ENCODE results near the gene FHDC1.

DNA sequence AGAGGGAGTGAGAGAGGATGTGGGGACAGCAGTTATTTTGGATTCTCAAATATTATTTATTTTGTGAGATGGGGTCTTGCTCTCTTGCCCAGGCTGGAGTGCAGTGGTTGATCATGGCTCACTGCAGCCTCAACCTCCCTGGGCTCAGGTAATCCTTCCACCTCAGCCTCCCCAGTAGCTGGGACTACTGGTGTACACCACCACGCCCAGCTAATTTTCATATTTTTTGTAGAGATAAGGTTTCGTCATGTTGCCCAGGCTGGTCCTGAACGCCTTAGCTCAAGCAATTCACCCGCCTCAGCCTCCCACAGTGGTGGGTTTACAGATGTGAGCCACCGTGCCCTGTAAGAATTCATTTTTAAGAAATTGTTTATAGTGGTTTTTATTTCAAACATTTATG, 61.2 kb downstream of the FHDC1 start:
- no peak for TF ChIP-seq HDGF (IDR thresholded peaks at IDR 0.05; ENCODE audit: borderline replicate concordance)
- TF ChIP-seq ZNF384 (IDR thresholded peaks at IDR 0.05), result no peak
- no peak for TF ChIP-seq SP1 (IDR thresholded peaks at IDR 0.05)
- TF ChIP-seq LEF1 (IDR thresholded peaks at IDR 0.05; ENCODE audit: borderline replicate concordance), result no peak
- TF ChIP-seq, protein P1, sequence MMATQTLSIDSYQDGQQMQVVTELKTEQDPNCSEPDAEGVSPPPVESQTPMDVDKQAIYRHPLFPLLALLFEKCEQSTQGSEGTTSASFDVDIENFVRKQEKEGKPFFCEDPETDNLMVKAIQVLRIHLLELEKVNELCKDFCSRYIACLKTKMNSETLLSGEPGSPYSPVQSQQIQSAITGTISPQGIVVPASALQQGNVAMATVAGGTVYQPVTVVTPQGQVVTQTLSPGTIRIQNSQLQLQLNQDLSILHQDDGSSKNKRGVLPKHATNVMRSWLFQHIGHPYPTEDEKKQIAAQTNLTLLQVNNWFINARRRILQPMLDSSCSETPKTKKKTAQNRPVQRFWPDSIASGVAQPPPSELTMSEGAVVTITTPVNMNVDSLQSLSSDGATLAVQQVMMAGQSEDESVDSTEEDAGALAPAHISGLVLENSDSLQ (IDR thresholded peaks at IDR 0.05), result no peak
- TF ChIP-seq BHLHE40 (IDR thresholded peaks at IDR 0.05; ENCODE audit: borderline replicate concordance), result no peak
- TF ChIP-seq NFRKB (IDR thresholded peaks at IDR 0.05), result no peak
- TF ChIP-seq TARDBP (IDR thresholded peaks at IDR 0.05), result no peak
- TF ChIP-seq FOXK2 (IDR thresholded peaks at IDR 0.05), result no peak
- no peak for TF ChIP-seq ARNT (IDR thresholded peaks at IDR 0.05)
- TF ChIP-seq CTBP1 (IDR thresholded peaks at IDR 0.05; ENCODE audit: borderline replicate concordance), result no peak
- TF ChIP-seq L3MBTL2 (conservative IDR thresholded peaks at IDR 0.05), result no peak
- no peak for TF ChIP-seq FOXA1 (IDR thresholded peaks at IDR 0.05)

Data from HEK293T (cell line).